IMR-90 (cell line): ENCODE results near the gene SARM1. TPM values are rescaled to one million over a fixed set of nuclear protein-coding genes. Genes with fewer than 3 reads are reported as not detected.

Experiments used
- ATAC-seq: fragments of 200-7000 bp; cut with Tn5 transposase; 2 replicates; pipeline ENCODE4 v1.9.1; 2020; ENCODE audit warnings: low read depth, mild to moderate bottlenecking, moderate library complexity
- BruUV-seq: library from RNA; stranded (reverse); fragments of 400-500 nt; replicated peaks from 2 replicates; lab custom pipeline; 2021; lab: Mats Ljungman, UMichigan
- CTCF ChIA-PET: fragments of 300-600 bp; formaldehyde crosslinking; extraction: SDS; loops from one replicate; lab custom pipeline; 2021; ENCODE audit warnings: antibody characterized with exemption; lab: Yijun Ruan, JAX
- POLR2A ChIA-PET: fragments of 300-600 bp; sonication (Branson Sonifier 250); formaldehyde crosslinking; loops from one replicate; lab custom pipeline; 2022; ENCODE audit warnings: antibody characterized with exemption; ENCODE audit not compliant: unreplicated experiment; lab: Charles Lee
- DNase-seq: peaks from one replicate; pipeline ENCODE4 v3.0.0; 2013
- H2AFZ ChIP-seq: replicated peaks from 2 replicates; pipeline ENCODE3; 2013; ENCODE audit warnings: low read length, mild to moderate bottlenecking; ENCODE audit not compliant: poor library complexity
- H2AK5ac ChIP-seq: 2 replicates; pipeline ENCODE4 v1.6.1; 2013; ENCODE audit warnings: low read depth, low read length, inconsistent platforms
- H2AK9ac ChIP-seq: replicated peaks from 2 replicates; pipeline ENCODE3; 2013; ENCODE audit warnings: mild to moderate bottlenecking, low read depth, low read length, moderate library complexity; ENCODE audit not compliant: poor library complexity
- H2BK120ac ChIP-seq: 2 replicates; pipeline ENCODE4 v1.6.1; 2013; ENCODE audit warnings: low read depth, low read length, inconsistent platforms
- H2BK15ac ChIP-seq: 3 replicates; pipeline ENCODE4 v1.6.1; 2013; ENCODE audit warnings: low read depth, low read length, inconsistent platforms
- H2BK20ac ChIP-seq: 2 replicates; pipeline ENCODE4 v1.6.1; 2013; ENCODE audit warnings: low read depth, mild to moderate bottlenecking, inconsistent platforms, low read length, moderate library complexity
- H2BK5ac ChIP-seq: 2 replicates; pipeline ENCODE4 v1.6.1; 2013; ENCODE audit warnings: mild to moderate bottlenecking, low read depth, low read length, inconsistent platforms; ENCODE audit not compliant: poor library complexity, severe bottlenecking
- H3K14ac ChIP-seq: replicated peaks from 2 replicates; pipeline ENCODE4 v1.6.1; 2013; ENCODE audit warnings: low read depth, low read length, inconsistent platforms
- H3K18ac ChIP-seq: 2 replicates; pipeline ENCODE4 v1.6.1; 2013; ENCODE audit warnings: low read depth, low read length, control low read depth
- H3K23ac ChIP-seq: 2 replicates; pipeline ENCODE4 v1.6.1; 2013; ENCODE audit warnings: low read depth, low read length, inconsistent platforms
- H3K27ac ChIP-seq: 2 replicates; pipeline ENCODE4 v1.5.1; 2013; ENCODE audit warnings: mild to moderate bottlenecking, control low read depth, low read length; ENCODE audit not compliant: insufficient read depth
- H3K27me3 ChIP-seq: 2 replicates; pipeline ENCODE4 v1.6.1; 2013; ENCODE audit warnings: low read length; ENCODE audit not compliant: control insufficient read depth, insufficient read depth
- H3K36me3 ChIP-seq: 2 replicates; pipeline ENCODE4 v1.6.1; 2013; ENCODE audit warnings: low read length, mixed read lengths; ENCODE audit not compliant: control insufficient read depth, insufficient read depth
- H3K4ac ChIP-seq: 2 replicates; pipeline ENCODE4 v1.6.1; 2013; ENCODE audit warnings: low read depth, low read length, inconsistent platforms
- H3K4me1 ChIP-seq: 2 replicates; pipeline ENCODE4 v1.6.1; 2013; ENCODE audit warnings: low read length, mixed read lengths; ENCODE audit not compliant: control insufficient read depth, insufficient read depth
- H3K4me2 ChIP-seq: 2 replicates; pipeline ENCODE4 v1.6.1; 2013; ENCODE audit warnings: low read depth, mild to moderate bottlenecking, control low read depth, low read length, moderate library complexity
- H3K4me3 ChIP-seq: 2 replicates; pipeline ENCODE4 v1.5.1; 2013; ENCODE audit warnings: low read depth, mild to moderate bottlenecking, control low read depth, low read length, moderate library complexity; ENCODE audit not compliant: insufficient read depth
- H3K56ac ChIP-seq: 2 replicates; pipeline ENCODE4 v1.6.1; 2013; ENCODE audit warnings: low read length, inconsistent platforms; ENCODE audit not compliant: insufficient read depth; ENCODE audit errors: extremely low read depth
- H3K79me1 ChIP-seq, 2 experiments: 2 replicates each; pipeline ENCODE4 v1.6.1; 2013; ENCODE audit warnings: low read length in 2 of 2, inconsistent platforms in 1 of 2, low read depth in 1 of 2
- H3K9ac ChIP-seq: 2 replicates; pipeline ENCODE4 v1.6.1; 2013; ENCODE audit warnings: low read depth, low read length, control low read depth
- H3K9me1 ChIP-seq: 2 replicates; pipeline ENCODE4 v1.6.1; 2013; ENCODE audit warnings: low read length, inconsistent platforms; ENCODE audit not compliant: insufficient read depth
- H3K9me3 ChIP-seq: 2 replicates; pipeline ENCODE4 v1.6.1; 2013; ENCODE audit warnings: low read length; ENCODE audit not compliant: control insufficient read depth, insufficient read depth
- H4K20me1 ChIP-seq: 2 replicates; pipeline ENCODE4 v1.6.1; 2013; ENCODE audit warnings: low read length, inconsistent platforms; ENCODE audit not compliant: insufficient read depth
- H4K5ac ChIP-seq: 2 replicates; pipeline ENCODE4 v1.6.1; 2013; ENCODE audit warnings: mild to moderate bottlenecking, low read depth, low read length, control low read depth
- H4K8ac ChIP-seq, 2 experiments: 2 replicates each; pipeline ENCODE4 v1.6.1; 2013; ENCODE audit warnings: low read depth in 2 of 2, low read length in 2 of 2, control low read depth in 1 of 2, inconsistent platforms in 1 of 2
- H4K91ac ChIP-seq: 2 replicates; pipeline ENCODE4 v1.6.1; 2013; ENCODE audit warnings: low read depth, low read length, inconsistent platforms; ENCODE audit not compliant: insufficient read depth
- ELK1 ChIP-seq: fragments of 150-350 bp; IDR thresholded peaks from 2 replicates; pipeline ENCODE4 v1.6.1; 2016; ENCODE audit warnings: low read depth, mild to moderate bottlenecking, low read length, moderate library complexity, borderline replicate concordance
- MAFK ChIP-seq: IDR thresholded peaks from 2 replicates; pipeline ENCODE4 v1.6.1; 2012; ENCODE audit warnings: low read depth, low read length, improper control_type of control experiment
- MXI1 ChIP-seq: IDR thresholded peaks from 2 replicates; pipeline ENCODE4 v1.6.1; 2012; ENCODE audit warnings: low read depth, mild to moderate bottlenecking, low read length, moderate library complexity, borderline replicate concordance
- RAD21 ChIP-seq: IDR thresholded peaks from 2 replicates; pipeline ENCODE4 v1.6.1; 2012; ENCODE audit warnings: low read length, improper control_type of control experiment
- RCOR1 ChIP-seq: IDR thresholded peaks from 2 replicates; pipeline ENCODE4 v1.6.1; 2012; ENCODE audit warnings: mild to moderate bottlenecking, low read length, improper control_type of control experiment; ENCODE audit not compliant: insufficient replicate concordance
- RFX5 ChIP-seq: IDR thresholded peaks from 2 replicates; pipeline ENCODE4 v1.8.0; 2012; ENCODE audit warnings: low read depth, mild to moderate bottlenecking, low read length, moderate library complexity
- USF2 ChIP-seq: fragments of 150-350 bp; IDR thresholded peaks from 2 replicates; pipeline ENCODE4 v1.6.1; 2017; ENCODE audit warnings: mild to moderate bottlenecking, antibody characterized with exemption, low read length, low read depth
- WGBS, 2 experiments: methylation state at CpG; one replicate each; pipeline versions ENCODE4 v1.1.5 to v1.1.7; 2013; ENCODE audit warnings: missing lambda C conversion rate in 2 of 2; ENCODE audit not compliant: insufficient read length in 1 of 2; ENCODE audit errors: extremely low coverage in 2 of 2; 5-methylcytosine and 5-hydroxymethylcytosine counted together
- dilution Hi-C: fragments of 300-500 bp; cut with HindIII; formaldehyde crosslinking; loops from one replicate; pipeline ENCODE4 v1.14.3; 2018; ENCODE audit warnings: low sequenced_read_pairs; ENCODE audit not compliant: unreplicated experiment
- in situ Hi-C: fragments of 300-500 bp; cut with MboI; formaldehyde crosslinking; loops from 3 replicates; pipeline ENCODE4 v1.14.3; 2019; ENCODE audit warnings: low sequenced_read_pairs, inconsistent platforms, mixed read lengths
- intact Hi-C: fragments of 100-400 bp; cut with micrococcal nuclease; formaldehyde crosslinking; loops from 2 replicates; pipeline ENCODE4 v1.10.0; 2022
- polyA plus RNA-seq, 3 experiments: library from polyadenylated mRNA; depleted of rRNA; stranded (reverse); fragments of >200 nt; gene quantifications; 2 replicates each; pipeline ENCODE4 v1.2.3, GENCODE V29; 2012; ENCODE audit warnings: low replicate concordance in 1 of 3
- total RNA-seq: library from RNA; depleted of rRNA; stranded (reverse); fragments of >200 nt; gene quantifications from 2 replicates; pipeline ENCODE4 v1.2.3, GENCODE V29; 2012

Gene SARM1
- total and polyA plus RNA-seq, 2 of the 4 experiments (the other 2 are of a cell fraction), result 3.4 to 11.4 TPM

- DNase-seq (no peak), ATAC-seq (no peak)
- Histone ChIP-seq H2AK5ac (no peak overlapping the region), H3K9ac (no peak overlapping the region), H3K9me1 (peaks cover 15% of the 10 kb centered on the region), H2AFZ (no peak overlapping the region), H3K23ac (no peak overlapping the region), H4K91ac (no peak overlapping the region), H4K20me1 (no peaks in the 10 kb centered on the region), H4K5ac (no peak overlapping the region), H3K56ac (no peak overlapping the region), H4K8ac (no peak overlapping the region), H3K27ac (no peak overlapping the region), H2AK9ac (no peak overlapping the region), H3K27me3 (no peaks in the 10 kb centered on the region), H2BK120ac (no peak overlapping the region), H3K4me2 (no peak overlapping the region), H3K14ac (no peak overlapping the region), H2BK15ac (no peak overlapping the region), H2BK20ac (no peak overlapping the region), H3K79me1 (no peaks in the 10 kb centered on the region), H3K36me3 (peaks cover 28% of the 10 kb centered on the region), H3K9me3 (no peaks in the 10 kb centered on the region), H3K18ac (no peak overlapping the region), H3K4me1 (peaks cover 3% of the 10 kb centered on the region), H2BK5ac (no peak overlapping the region), H3K4ac (no peak overlapping the region), H3K4me3 (no peak overlapping the region)
- WGBS, 2 experiments, result no CpG with 5 or more reads among the region's 4 CpGs
- POLR2A ChIA-PET, result no interaction called here
- TF ChIP-seq RAD21, result no peak
- no peak for TF ChIP-seq RCOR1
- no peak for TF ChIP-seq MXI1
- TF ChIP-seq USF2, result no peak
- TF ChIP-seq MAFK, result no peak
- no peak for TF ChIP-seq ELK1
- no peak for TF ChIP-seq RFX5
- no TSS peak for BruUV-seq
- in situ Hi-C loops, result no loop called here
- intact Hi-C loops, result loop anchor here (10.0 kb wide), 1 partner anchor 145 kb away; no protein-coding TSS in a partner anchor
- dilution Hi-C loops, result no loop called here
- CTCF ChIA-PET, result no interaction called here
Measured at GRCh38 chr17:28399808-28400207, 28.3 kb downstream of the SARM1 start.
